ENCODE data around the gene PIEZO2.

DNA sequence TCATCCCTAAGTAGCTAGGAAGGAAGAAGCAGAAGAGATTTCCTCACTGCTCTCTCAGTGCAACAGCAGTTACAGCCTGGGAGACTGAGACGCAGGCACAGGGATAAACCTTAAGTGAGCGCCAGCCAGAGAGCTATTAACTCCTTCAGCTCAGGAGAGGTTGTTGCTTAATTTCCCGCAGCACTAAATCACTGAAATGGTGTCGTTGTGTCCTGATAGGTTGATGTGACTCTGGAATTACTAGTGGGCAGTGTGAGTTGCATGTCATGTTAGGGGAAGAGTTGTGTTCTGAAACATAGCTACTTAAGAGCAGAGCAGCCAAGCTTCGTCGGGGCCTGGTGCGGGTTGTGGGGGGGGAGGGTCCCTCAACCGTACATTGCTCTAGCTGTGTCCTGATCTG is 397.7 kb downstream of the PIEZO2 start:
- TF ChIP-seq, protein P1, sequence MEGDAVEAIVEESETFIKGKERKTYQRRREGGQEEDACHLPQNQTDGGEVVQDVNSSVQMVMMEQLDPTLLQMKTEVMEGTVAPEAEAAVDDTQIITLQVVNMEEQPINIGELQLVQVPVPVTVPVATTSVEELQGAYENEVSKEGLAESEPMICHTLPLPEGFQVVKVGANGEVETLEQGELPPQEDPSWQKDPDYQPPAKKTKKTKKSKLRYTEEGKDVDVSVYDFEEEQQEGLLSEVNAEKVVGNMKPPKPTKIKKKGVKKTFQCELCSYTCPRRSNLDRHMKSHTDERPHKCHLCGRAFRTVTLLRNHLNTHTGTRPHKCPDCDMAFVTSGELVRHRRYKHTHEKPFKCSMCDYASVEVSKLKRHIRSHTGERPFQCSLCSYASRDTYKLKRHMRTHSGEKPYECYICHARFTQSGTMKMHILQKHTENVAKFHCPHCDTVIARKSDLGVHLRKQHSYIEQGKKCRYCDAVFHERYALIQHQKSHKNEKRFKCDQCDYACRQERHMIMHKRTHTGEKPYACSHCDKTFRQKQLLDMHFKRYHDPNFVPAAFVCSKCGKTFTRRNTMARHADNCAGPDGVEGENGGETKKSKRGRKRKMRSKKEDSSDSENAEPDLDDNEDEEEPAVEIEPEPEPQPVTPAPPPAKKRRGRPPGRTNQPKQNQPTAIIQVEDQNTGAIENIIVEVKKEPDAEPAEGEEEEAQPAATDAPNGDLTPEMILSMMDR (conservative IDR thresholded peaks at IDR 0.05; ENCODE audit: low read depth, low read length) = no peak
- TF ChIP-seq EZH2 (IDR thresholded peaks at IDR 0.05; ENCODE audit: borderline replicate concordance, low read depth, low read length, poor library complexity, severe bottlenecking) = no peak
